ENCODE results near the gene RAB1A.

GRCh38 chr2:65156041-65156440, 26.1 kb upstream of the RAB1A start:
- TF ChIP-seq, protein P1, sequence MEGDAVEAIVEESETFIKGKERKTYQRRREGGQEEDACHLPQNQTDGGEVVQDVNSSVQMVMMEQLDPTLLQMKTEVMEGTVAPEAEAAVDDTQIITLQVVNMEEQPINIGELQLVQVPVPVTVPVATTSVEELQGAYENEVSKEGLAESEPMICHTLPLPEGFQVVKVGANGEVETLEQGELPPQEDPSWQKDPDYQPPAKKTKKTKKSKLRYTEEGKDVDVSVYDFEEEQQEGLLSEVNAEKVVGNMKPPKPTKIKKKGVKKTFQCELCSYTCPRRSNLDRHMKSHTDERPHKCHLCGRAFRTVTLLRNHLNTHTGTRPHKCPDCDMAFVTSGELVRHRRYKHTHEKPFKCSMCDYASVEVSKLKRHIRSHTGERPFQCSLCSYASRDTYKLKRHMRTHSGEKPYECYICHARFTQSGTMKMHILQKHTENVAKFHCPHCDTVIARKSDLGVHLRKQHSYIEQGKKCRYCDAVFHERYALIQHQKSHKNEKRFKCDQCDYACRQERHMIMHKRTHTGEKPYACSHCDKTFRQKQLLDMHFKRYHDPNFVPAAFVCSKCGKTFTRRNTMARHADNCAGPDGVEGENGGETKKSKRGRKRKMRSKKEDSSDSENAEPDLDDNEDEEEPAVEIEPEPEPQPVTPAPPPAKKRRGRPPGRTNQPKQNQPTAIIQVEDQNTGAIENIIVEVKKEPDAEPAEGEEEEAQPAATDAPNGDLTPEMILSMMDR (conservative IDR thresholded peaks at IDR 0.05 in 1 of 2, IDR thresholded peaks at IDR 0.05 in 1 of 2; ENCODE audit: extremely low read depth in 1 of 2, insufficient read depth in 1 of 2, low read depth in 1 of 2, low read length in 2 of 2) = no peak
- TF ChIP-seq EZH2 (IDR thresholded peaks at IDR 0.05; ENCODE audit: borderline replicate concordance, low read length) = no peak

Data from mammary epithelial cell (primary cell).